ENCODE data around the gene SLIT3. TPM values are rescaled to one million over a fixed set of nuclear protein-coding genes. Genes with fewer than 3 reads are reported as not detected.

The SLIT3 gene
- total and polyA plus RNA-seq, 9 of the 15 experiments (the other 6 are each of a cell fraction or from before 2014, with no cell fraction given): 0.01 to 0.04 TPM; not detected in 7

DNA sequence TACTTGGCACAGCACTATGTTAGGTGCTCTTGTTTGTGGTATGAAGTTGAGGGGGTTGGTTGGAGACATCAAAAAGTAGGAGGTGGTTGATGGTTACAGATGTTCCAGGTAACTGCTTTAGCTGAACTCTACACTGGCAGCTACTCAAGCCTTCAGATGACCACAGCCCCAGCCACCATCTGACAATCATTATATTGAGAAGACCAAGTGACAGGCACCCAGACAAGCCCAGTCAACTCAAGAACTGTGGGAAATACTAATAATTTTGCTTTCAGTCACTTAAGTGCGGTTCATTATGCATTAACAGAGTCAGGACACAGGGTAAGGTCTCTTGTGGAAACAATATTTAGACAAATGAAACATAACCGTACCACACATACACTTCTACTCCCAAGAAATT lies 38.9 kb upstream of the SLIT3 start (continued):
- TF ChIP-seq NFE2L1 (tag; IDR thresholded peaks at IDR 0.05; ENCODE audit: borderline replicate concordance, low read depth) (no peak), CCAR2 (IDR thresholded peaks at IDR 0.05; ENCODE audit: low read depth, low read length) (no peak)

DNA sequence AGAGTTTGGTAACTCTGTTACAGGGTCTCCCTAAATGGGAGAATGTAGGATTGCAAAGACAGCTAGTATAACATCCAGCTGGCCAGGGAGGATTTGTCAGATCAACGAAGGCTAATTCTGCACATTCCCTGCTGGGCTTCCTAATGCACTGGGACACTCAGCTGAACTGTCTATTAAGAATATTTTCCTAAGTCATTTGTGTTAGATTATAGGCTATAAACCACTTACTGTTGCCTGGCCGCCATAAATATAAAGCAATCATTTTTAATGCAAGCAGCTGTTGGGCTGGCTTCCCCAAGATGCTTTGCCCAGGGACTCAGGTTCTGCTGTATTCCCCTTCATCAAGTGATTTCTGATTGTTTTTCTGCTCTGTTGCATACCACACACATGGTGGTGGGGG lies 35.3 kb upstream of the SLIT3 start:
- no TSS peak for BruUV-seq (replicated peaks)
- Histone ChIP-seq H3K36me3 (ENCODE audit: control insufficient read depth, insufficient read depth, low read length) (no peaks in the 10 kb centered on the region), H2AFZ (ENCODE audit: low read depth, low read length) (no peak overlapping the region), H3K79me2 (ENCODE audit: control insufficient read depth, insufficient read depth, low read length) (no peaks in the 10 kb centered on the region), H4K20me1 (replicated peaks; ENCODE audit: control insufficient read depth, insufficient read depth, low read length) (no peaks in the 10 kb centered on the region), H3K9ac (ENCODE audit: insufficient read depth in 1 of 2, low read depth in 2 of 2, low read length in 2 of 2) (no peak overlapping the region), H3K9me3 (replicated peaks; ENCODE audit: control insufficient read depth, insufficient read depth, low read depth, low read length) (no peaks in the 10 kb centered on the region), H3K4me2 (ENCODE audit: insufficient read depth, low read length) (no peak overlapping the region), H3K27me3 (ENCODE audit: control insufficient read depth in 2 of 2, insufficient read depth in 2 of 2, low read length in 2 of 2) (no peaks in the 10 kb centered on the region), H3K9me1 (ENCODE audit: control insufficient read depth, insufficient read depth, low read length) (no peaks in the 10 kb centered on the region), H3K4me3 (no peak overlapping the region), H3K27ac (ENCODE audit: extremely low read depth, low read depth, low read length) (no peak overlapping the region), H3K4me1 (replicated peaks in 1 of 2; ENCODE audit: control insufficient read depth in 2 of 2, insufficient read depth in 2 of 2, low read length in 2 of 2) (no peaks in the 10 kb centered on the region)
- no peak for ATAC-seq
- 0% methylated on average over 2 of the region's 2 CpGs for WGBS (ENCODE audit: insufficient coverage, low coverage, missing lambda C conversion rate)
- CTCF ChIA-PET (ENCODE audit: low intra/inter-chr PET ratio): no interaction called here
- DNase-seq (ENCODE audit: extremely low read depth in 1 of 4, low spot score in 3 of 4): no peak
- in situ Hi-C loops (cut with MboI): no loop called here
- FAIRE-seq: no peak
- POLR2A ChIA-PET: no interaction called here
- intact Hi-C loops (cut with micrococcal nuclease): no loop called here
- TF ChIP-seq MTA1 (IDR thresholded peaks at IDR 0.05; ENCODE audit: borderline replicate concordance) (no peak), STAT5A (IDR thresholded peaks at IDR 0.05; ENCODE audit: borderline replicate concordance, low read length) (no peak), SMAD1 (IDR thresholded peaks at IDR 0.05; ENCODE audit: low read depth, low read length, partially characterized antibody) (no peak), CHCHD3 (CRISPR knock-in tag; IDR thresholded peaks at IDR 0.05) (no peak), POLR2B (IDR thresholded peaks at IDR 0.05; ENCODE audit: low read depth, partially characterized antibody) (no peak), EZH2 (IDR thresholded peaks at IDR 0.05; ENCODE audit: borderline replicate concordance, low read depth, low read length) (no peak), TCFL5 (CRISPR knock-in tag; conservative IDR thresholded peaks at IDR 0.05) (no peak), FOXJ3 (CRISPR knock-in tag; IDR thresholded peaks at IDR 0.05) (no peak), NR1H2 (CRISPR knock-in tag; IDR thresholded peaks at IDR 0.05) (no peak), TBL1XR1 (IDR thresholded peaks at IDR 0.05; ENCODE audit: low read length in 2 of 2) (no peak), MECOM (CRISPR knock-in tag; IDR thresholded peaks at IDR 0.05) (no peak)
- TF ChIP-seq, protein P1, sequence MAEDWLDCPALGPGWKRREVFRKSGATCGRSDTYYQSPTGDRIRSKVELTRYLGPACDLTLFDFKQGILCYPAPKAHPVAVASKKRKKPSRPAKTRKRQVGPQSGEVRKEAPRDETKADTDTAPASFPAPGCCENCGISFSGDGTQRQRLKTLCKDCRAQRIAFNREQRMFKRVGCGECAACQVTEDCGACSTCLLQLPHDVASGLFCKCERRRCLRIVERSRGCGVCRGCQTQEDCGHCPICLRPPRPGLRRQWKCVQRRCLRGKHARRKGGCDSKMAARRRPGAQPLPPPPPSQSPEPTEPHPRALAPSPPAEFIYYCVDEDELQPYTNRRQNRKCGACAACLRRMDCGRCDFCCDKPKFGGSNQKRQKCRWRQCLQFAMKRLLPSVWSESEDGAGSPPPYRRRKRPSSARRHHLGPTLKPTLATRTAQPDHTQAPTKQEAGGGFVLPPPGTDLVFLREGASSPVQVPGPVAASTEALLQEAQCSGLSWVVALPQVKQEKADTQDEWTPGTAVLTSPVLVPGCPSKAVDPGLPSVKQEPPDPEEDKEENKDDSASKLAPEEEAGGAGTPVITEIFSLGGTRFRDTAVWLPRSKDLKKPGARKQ (CRISPR knock-in tag; IDR thresholded peaks at IDR 0.05): no peak
- TF ChIP-seq, protein P2, sequence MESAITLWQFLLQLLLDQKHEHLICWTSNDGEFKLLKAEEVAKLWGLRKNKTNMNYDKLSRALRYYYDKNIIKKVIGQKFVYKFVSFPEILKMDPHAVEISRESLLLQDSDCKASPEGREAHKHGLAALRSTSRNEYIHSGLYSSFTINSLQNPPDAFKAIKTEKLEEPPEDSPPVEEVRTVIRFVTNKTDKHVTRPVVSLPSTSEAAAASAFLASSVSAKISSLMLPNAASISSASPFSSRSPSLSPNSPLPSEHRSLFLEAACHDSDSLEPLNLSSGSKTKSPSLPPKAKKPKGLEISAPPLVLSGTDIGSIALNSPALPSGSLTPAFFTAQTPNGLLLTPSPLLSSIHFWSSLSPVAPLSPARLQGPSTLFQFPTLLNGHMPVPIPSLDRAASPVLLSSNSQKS (CRISPR knock-in tag; IDR thresholded peaks at IDR 0.05): no peak
- TF ChIP-seq, protein P3, sequence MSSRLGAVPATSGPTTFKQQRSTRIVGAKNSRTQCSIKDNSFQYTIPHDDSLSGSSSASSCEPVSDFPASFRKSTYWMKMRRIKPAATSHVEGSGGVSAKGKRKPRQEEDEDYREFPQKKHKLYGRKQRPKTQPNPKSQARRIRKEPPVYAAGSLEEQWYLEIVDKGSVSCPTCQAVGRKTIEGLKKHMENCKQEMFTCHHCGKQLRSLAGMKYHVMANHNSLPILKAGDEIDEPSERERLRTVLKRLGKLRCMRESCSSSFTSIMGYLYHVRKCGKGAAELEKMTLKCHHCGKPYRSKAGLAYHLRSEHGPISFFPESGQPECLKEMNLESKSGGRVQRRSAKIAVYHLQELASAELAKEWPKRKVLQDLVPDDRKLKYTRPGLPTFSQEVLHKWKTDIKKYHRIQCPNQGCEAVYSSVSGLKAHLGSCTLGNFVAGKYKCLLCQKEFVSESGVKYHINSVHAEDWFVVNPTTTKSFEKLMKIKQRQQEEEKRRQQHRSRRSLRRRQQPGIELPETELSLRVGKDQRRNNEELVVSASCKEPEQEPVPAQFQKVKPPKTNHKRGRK (tag; IDR thresholded peaks at IDR 0.05): no peak
- TF ChIP-seq, protein P4, sequence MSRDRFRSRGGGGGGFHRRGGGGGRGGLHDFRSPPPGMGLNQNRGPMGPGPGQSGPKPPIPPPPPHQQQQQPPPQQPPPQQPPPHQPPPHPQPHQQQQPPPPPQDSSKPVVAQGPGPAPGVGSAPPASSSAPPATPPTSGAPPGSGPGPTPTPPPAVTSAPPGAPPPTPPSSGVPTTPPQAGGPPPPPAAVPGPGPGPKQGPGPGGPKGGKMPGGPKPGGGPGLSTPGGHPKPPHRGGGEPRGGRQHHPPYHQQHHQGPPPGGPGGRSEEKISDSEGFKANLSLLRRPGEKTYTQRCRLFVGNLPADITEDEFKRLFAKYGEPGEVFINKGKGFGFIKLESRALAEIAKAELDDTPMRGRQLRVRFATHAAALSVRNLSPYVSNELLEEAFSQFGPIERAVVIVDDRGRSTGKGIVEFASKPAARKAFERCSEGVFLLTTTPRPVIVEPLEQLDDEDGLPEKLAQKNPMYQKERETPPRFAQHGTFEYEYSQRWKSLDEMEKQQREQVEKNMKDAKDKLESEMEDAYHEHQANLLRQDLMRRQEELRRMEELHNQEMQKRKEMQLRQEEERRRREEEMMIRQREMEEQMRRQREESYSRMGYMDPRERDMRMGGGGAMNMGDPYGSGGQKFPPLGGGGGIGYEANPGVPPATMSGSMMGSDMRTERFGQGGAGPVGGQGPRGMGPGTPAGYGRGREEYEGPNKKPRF (IDR thresholded peaks at IDR 0.05; ENCODE audit: low read depth, low read length): no peak
